ENCODE results near the gene RASD2.

The RASD2 gene

GRCh38 chr22:35539487-35539886, 1.1 kb upstream of the RASD2 start:
- no peak for FAIRE-seq
- DNase-seq (ENCODE audit: insufficient read length, low spot score) = no peak

DNA sequence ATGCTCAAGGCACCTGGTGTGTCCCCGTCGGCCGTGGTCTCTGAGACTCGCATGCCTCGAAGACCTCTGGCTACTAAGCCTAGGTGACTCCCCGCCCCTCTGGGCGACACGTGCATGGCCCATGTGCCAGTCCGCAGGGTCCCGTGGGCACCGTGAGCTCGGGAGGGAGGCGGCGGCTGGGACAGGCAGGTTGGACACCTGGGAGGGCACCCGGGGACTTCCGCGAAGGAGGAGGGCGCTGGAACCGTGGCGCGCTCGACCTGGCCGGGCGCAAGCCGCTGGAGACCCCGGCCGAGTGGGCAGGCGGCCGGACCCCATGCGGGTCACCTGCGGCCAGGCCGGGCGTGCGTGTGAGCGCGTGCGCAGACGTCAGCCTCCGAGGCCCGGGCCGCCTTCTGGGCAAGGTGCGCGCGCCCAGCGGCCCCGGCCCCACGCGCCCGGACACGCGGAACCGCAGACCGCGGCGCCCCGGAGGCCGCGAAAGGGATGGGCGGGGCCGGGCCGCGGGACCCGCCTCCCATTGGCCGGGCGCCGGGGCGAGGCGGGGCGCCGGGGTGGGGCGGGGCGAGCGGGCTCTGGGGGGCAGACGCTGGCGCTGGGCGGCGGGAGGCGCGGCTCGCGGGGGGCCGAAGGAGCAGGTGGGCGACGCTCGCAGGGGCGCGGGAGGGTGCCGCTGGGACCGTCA, 579 bp upstream of the RASD2 start:
- FAIRE-seq (no peak), DNase-seq (ENCODE audit: insufficient read length, low spot score) (peak; percentile 79)

- DNase-seq (ENCODE audit: insufficient read length, low spot score) = no peak
- FAIRE-seq = no peak
Measured at GRCh38 chr22:35541254-35541748, 670 bp downstream of the RASD2 start.

GRCh38 chr22:35542157-35542938, 1.7 kb downstream of the RASD2 start:
- no peak for FAIRE-seq
- no peak for DNase-seq (ENCODE audit: insufficient read length, low spot score)

DNA sequence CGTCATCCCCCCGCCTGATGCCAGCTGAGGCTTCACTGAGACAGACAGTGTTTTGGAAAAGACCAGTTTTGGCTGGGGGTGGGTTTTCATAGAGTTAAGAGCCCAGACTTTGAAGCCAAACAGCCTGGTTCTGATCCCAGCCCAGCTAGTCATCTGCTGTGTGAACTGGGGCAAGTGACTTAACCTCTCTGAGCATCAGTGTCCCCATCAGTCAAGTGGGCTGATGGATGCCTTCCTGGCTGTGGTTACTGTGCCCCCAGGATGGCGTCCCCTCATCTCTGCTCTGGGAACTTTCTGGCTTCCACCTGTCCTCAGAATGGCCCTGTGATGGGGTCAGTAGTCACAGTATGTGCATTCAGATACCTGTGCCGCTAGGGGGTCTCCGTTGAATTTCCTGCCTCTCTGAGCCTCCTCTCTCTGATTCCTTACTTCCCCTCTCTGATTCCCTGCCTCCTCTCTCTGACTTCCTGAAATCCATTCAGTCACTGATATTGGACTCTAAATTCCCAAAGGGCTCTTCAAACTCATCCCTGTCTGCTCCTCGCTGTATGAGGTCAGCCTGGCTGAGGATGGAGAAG, 2.4 kb downstream of the RASD2 start:
- no peak for FAIRE-seq
- no peak for DNase-seq (ENCODE audit: insufficient read length, low spot score)

DNA sequence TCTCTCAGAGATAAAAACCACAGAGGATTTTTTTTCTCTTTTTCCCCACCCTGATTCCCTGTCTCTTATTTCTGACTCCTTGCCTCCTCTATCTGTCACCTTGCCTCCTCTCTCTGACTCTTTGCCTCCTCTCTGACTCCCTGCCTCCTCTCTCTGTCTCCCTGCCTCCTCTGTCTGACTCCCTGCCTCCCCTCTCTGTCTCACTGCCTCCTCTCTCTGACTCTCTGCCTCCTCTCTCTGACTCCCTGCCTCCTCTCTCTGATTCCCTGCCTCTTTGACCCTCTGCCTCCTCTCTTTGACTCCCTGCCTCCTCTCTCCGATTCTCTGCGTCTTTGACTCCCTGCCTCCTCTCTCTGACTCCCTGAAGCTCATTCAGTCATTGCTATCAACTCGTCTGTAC, 3.1 kb downstream of the RASD2 start:
- FAIRE-seq (no peak), DNase-seq (ENCODE audit: insufficient read length, low spot score) (no peak)

- DNase-seq (ENCODE audit: insufficient read length, low spot score) (no peak), FAIRE-seq (no peak)
Measured at GRCh38 chr22:35544189-35544588, 3.6 kb downstream of the RASD2 start.

GRCh38 chr22:35544827-35545226, 4.2 kb downstream of the RASD2 start:
- DNase-seq (ENCODE audit: insufficient read length, low spot score) = no peak
- no peak for FAIRE-seq

DNA sequence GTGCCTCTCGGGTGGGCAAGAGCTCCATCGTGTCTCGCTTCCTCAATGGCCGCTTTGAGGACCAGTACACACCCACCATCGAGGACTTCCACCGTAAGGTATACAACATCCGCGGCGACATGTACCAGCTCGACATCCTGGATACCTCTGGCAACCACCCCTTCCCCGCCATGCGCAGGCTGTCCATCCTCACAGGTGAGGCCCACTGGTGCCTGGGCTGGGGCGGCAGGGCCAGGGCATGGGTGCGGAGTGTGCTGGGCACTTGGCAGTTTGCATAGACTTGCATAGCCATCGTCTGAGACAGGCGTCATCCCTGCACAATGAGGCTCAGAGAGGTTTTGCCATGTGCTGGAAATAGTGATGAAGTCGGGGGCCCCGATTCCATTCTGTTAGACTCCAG, 6.3 kb downstream of the RASD2 start:
- DNase-seq (ENCODE audit: insufficient read length, low spot score) (no peak), FAIRE-seq (no peak)

- DNase-seq (ENCODE audit: insufficient read length, low spot score) (no peak), FAIRE-seq (no peak)
Measured at GRCh38 chr22:35547987-35548721, 7.5 kb downstream of the RASD2 start.

GRCh38 chr22:35548722-35549112, 8.1 kb downstream of the RASD2 start:
- FAIRE-seq (no peak), DNase-seq (ENCODE audit: insufficient read length, low spot score) (no peak)

GRCh38 chr22:35549328-35549727, 8.7 kb downstream of the RASD2 start:
- FAIRE-seq (no peak), DNase-seq (ENCODE audit: insufficient read length, low spot score) (no peak)

DNA sequence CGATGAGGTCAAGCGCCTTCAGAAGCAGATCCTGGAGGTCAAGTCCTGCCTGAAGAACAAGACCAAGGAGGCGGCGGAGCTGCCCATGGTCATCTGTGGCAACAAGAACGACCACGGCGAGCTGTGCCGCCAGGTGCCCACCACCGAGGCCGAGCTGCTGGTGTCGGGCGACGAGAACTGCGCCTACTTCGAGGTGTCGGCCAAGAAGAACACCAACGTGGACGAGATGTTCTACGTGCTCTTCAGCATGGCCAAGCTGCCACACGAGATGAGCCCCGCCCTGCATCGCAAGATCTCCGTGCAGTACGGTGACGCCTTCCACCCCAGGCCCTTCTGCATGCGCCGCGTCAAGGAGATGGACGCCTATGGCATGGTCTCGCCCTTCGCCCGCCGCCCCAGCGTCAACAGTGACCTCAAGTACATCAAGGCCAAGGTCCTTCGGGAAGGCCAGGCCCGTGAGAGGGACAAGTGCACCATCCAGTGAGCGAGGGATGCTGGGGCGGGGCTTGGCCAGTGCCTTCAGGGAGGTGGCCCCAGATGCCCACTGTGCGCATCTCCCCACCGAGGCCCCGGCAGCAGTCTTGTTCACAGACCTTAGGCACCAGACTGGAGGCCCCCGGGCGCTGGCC, 11.0 kb downstream of the RASD2 start:
- no peak for FAIRE-seq
- no peak for DNase-seq (ENCODE audit: insufficient read length, low spot score)

DNA sequence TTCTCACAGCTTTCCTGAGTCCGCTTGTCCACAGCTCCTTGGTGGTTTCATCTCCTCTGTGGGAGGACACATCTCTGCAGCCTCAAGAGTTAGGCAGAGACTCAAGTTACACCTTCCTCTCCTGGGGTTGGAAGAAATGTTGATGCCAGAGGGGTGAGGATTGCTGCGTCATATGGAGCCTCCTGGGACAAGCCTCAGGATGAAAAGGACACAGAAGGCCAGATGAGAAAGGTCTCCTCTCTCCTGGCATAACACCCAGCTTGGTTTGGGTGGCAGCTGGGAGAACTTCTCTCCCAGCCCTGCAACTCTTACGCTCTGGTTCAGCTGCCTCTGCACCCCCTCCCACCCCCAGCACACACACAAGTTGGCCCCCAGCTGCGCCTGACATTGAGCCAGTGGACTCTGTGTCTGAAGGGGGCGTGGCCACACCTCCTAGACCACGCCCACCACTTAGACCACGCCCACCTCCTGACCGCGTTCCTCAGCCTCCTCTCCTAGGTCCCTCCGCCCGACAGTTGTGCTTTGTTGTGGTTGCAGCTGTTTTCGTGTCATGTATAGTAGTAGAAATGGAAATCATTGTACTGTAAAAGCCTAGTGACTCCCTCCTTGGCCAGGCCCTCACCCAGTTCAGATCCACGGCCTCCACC, 11.7 kb downstream of the RASD2 start:
- DNase-seq (ENCODE audit: insufficient read length, low spot score) (peak; percentile 77), FAIRE-seq (no peak)

DNA sequence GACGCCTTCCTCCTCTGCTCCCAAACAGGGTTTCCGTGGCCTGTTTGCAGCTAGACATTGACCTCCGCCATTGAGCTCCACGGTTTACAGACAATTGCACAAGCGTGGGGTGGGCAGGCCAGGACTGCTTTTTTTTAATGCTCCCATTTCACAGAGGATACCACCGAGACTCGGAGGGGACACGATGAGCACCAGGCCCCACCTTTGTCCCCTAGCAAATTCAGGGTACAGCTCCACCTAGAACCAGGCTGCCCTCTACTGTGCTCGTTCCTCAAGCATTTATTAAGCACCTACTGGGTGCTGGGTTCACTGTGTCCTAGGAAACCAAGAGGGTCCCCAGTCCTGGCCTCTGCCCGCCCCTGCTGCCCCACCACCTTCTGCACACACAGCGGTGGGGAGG, 12.2 kb downstream of the RASD2 start:
- no peak for FAIRE-seq
- DNase-seq (ENCODE audit: insufficient read length, low spot score) = no peak

DNA sequence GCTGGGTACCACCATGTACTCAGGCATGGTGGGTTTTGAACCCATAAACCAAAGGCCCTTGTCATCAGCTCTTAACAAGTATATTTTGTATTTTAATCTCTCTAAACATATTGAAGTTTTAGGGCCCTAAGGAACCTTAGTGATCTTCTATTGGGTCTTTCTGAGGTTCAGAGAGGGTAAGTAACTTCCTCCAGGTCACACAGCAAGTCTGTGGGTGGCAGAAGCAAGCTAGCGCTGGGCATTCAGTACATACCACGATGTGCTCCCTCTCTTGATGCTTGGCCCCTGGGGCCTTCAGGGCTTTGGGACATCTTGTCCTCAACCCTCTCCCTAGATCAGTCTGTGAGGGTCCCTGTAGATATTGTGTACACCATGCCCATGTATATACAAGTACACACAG, 12.7 kb downstream of the RASD2 start:
- FAIRE-seq = no peak
- no peak for DNase-seq (ENCODE audit: insufficient read length, low spot score)

GRCh38 chr22:35554297-35554845, 13.7 kb downstream of the RASD2 start:
- FAIRE-seq = no peak
- no peak for DNase-seq (ENCODE audit: insufficient read length, low spot score)

- no peak for FAIRE-seq
Measured at GRCh38 chr22:35555483-35555890, 14.9 kb downstream of the RASD2 start.

DNA sequence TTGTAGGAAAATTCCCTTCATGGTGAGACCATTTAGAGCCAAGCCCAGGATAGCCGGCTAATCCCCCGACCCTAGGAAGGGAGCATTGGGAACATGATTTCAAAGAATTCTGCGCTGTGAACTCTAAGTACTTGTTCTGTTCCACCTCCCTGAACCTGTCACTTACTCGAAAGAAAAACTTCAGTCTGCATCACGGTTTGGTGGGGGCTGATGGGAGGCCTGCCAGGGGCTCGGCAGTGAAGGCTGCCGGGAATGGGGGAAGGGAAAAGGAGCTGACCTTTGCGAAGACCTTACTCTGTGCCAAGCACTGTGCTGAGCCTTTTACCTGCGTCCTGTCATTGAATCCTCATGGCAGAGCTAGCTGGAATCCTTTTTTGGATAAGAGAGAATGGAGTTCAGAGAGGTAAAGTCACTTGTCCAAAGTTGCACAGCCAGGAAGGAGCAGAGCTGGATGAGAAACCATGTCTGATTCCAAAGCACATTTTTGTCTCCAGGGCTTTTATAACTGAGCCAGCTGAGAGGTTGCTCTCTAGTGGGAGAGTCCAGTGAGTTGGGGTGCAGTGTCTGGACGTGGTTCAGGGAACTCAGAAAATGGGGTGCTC, 15.4 kb downstream of the RASD2 start:
- no peak for FAIRE-seq

More at GRCh38 chr22:35555483-35555890, 14.9 kb downstream of the RASD2 start:
- no peak for DNase-seq (ENCODE audit: insufficient read length, low spot score)

More for the DNA sequence above, 15.4 kb downstream of the RASD2 start:
- no peak for DNase-seq (ENCODE audit: insufficient read length, low spot score)

Data from GM19239 (cell line).